Left ventricle myocardium inferior (tissue), 1 donor: ENCODE data around the gene TLCD5. TPM values are rescaled to one million over a fixed set of nuclear protein-coding genes. Genes with fewer than 3 reads are reported as not detected.

ENCODE experiments used
- DNase-seq: peaks from one replicate; pipeline ENCODE4 v3.0.0-alpha.2; 2020
- H3K27ac ChIP-seq: fragments of 200-600 bp; replicated peaks from 2 replicates; pipeline ENCODE4 v1.8.0; 2021
- H3K27me3 ChIP-seq: fragments of 200-600 bp; 2 replicates; pipeline ENCODE4 v1.8.0; 2021; ENCODE audit warnings: low read depth
- H3K36me3 ChIP-seq: fragments of 200-600 bp; 2 replicates; pipeline ENCODE4 v1.8.0; 2021
- H3K4me1 ChIP-seq: fragments of 200-600 bp; 2 replicates; pipeline ENCODE4 v1.8.0; 2021
- H3K4me3 ChIP-seq: fragments of 200-600 bp; 2 replicates; pipeline ENCODE4 v1.8.0; 2021; ENCODE audit warnings: mild to moderate bottlenecking, moderate library complexity
- H3K9me3 ChIP-seq: fragments of 200-600 bp; replicated peaks from 2 replicates; pipeline ENCODE4 v1.8.0; 2021
- intact Hi-C: fragments of 100-400 bp; cut with micrococcal nuclease; formaldehyde crosslinking; loops from one replicate; pipeline ENCODE4 v1.11.0; 2022
- total RNA-seq: library from RNA; stranded (reverse); fragmentation: NEBNext Ultra II Directional; extraction: Animal tissue kit (Norgen Biotek cat#: 25700); gene quantifications from one replicate; pipeline ENCODE4 v1.2.1, GENCODE V29; 2021
- TF ChIP-seq, protein P1 (sequence below): fragments of 200-600 bp; IDR thresholded peaks from 2 replicates; pipeline ENCODE4 v1.8.0; 2021; ENCODE audit warnings: antibody characterized with exemption, mild to moderate bottlenecking, borderline replicate concordance
- donor health status: DM: no; HTN: yes; CAD: no; lungs with severe emphysema.

The TLCD5 gene
- total RNA-seq, 1 donor from 2014 or later: 9.7 TPM

DNA sequence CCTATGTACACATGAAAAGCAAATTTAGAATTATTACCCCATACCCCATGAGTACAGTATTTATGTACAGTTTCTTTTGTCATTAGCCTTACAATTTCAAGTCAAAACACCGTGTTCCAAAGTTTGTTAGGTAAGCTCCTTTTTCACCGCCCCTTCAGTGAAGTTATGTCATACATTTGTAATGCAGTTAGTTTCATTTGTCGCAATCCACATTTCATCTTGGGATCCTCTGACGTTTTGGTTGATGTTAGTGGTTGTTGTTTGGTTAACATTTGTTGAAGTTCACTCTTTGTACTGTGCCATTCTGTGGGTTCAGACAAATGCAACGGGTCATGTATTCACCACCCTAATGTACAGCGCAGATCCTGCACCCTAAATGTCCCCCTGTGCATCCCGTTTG lies 56.3 kb downstream of the TLCD5 start:
- Histone ChIP-seq H3K27ac (no peak overlapping the region), H3K36me3 (no peaks in the 10 kb centered on the region), H3K9me3 (peaks cover 12% of the 10 kb centered on the region), H3K4me3 (no peak overlapping the region), H3K27me3 (no peaks in the 10 kb centered on the region), H3K4me1 (peaks cover 78% of the 10 kb centered on the region)
- no peak for DNase-seq
- TF ChIP-seq, protein P1, sequence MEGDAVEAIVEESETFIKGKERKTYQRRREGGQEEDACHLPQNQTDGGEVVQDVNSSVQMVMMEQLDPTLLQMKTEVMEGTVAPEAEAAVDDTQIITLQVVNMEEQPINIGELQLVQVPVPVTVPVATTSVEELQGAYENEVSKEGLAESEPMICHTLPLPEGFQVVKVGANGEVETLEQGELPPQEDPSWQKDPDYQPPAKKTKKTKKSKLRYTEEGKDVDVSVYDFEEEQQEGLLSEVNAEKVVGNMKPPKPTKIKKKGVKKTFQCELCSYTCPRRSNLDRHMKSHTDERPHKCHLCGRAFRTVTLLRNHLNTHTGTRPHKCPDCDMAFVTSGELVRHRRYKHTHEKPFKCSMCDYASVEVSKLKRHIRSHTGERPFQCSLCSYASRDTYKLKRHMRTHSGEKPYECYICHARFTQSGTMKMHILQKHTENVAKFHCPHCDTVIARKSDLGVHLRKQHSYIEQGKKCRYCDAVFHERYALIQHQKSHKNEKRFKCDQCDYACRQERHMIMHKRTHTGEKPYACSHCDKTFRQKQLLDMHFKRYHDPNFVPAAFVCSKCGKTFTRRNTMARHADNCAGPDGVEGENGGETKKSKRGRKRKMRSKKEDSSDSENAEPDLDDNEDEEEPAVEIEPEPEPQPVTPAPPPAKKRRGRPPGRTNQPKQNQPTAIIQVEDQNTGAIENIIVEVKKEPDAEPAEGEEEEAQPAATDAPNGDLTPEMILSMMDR: no peak
- intact Hi-C loops: no loop called here

Other genes starting within 250 kb of the TLCD5 start
- gene TRIM29, start 187.2 kb upstream of the TLCD5 start, total RNA-seq: not detected
- gene OAF, start 114.3 kb upstream of the TLCD5 start, total RNA-seq: 23.7 TPM
- gene POU2F3, start 85.2 kb upstream of the TLCD5 start, total RNA-seq: not detected
- 92.9 TPM for gene ARHGEF12, start 11.1 kb downstream of the TLCD5 start, total RNA-seq
- 0.16 TPM for gene GRIK4, start 186.4 kb downstream of the TLCD5 start, total RNA-seq